PC-3 (cell line): ENCODE results near the gene SPATA18.

ENCODE experiments used
- CTCF ChIP-seq: fragments of 300-600 bp; sonication (generic); conservative IDR thresholded peaks from 2 replicates; pipeline ENCODE4 v1.5.1; 2017; ENCODE audit warnings: antibody characterized with exemption, low read depth, mild to moderate bottlenecking, low read length
- EZH2 ChIP-seq: fragments of 300-600 bp; sonication (generic); IDR thresholded peaks from one replicate; pipeline ENCODE4 v1.6.1; 2017; ENCODE audit warnings: antibody characterized with exemption, mild to moderate bottlenecking, low read length; ENCODE audit not compliant: unreplicated experiment

- TF ChIP-seq CTCF (no peak), EZH2 (no peak)
Measured at GRCh38 chr4:52102587-52102986, 51.5 kb downstream of the SPATA18 start.
